CD4-positive, alpha-beta T cell (primary cell): ENCODE results near the gene G3BP1. TPM values are rescaled to one million over a fixed set of nuclear protein-coding genes. Genes with fewer than 3 reads are reported as not detected.
"Not testable (repeated sequence)": the region's sequence is repeated elsewhere in the genome, so short reads cannot be mapped to it uniquely, and the experiment has no call there.

Experiments used
- ATAC-seq: fragments of 200-7000 bp; cut with Tn5 transposase; one replicate; pipeline ENCODE4 v1.10.0; 2022; ENCODE audit warnings: mild to moderate bottlenecking; ENCODE audit not compliant: poor library complexity
- CTCF ChIA-PET: fragments of 350-600 bp; sonication (Branson Sonifier 250); formaldehyde crosslinking; loops from one replicate; lab custom pipeline; 2021; ENCODE audit warnings: antibody characterized with exemption, inconsistent platforms; lab: Charles Lee
- POLR2A ChIA-PET: fragments of 350-600 bp; sonication (Branson Sonifier 250); formaldehyde crosslinking; loops from one replicate; lab custom pipeline; 2021; ENCODE audit warnings: antibody characterized with exemption, inconsistent platforms; lab: Charles Lee
- DNase-seq, 14 experiments: peaks; one replicate each; pipeline ENCODE4 v3.0.0-alpha.2; 2013 to 2020; ENCODE audit warnings: mixed read lengths in 2 of 14
- H3K27ac ChIP-seq, 2 donors: one replicate each; pipeline versions ENCODE4 v1.5.1 to v1.7.0; 2013; ENCODE audit warnings: low read length in 2 of 2, low read depth in 1 of 2, mild to moderate bottlenecking in 1 of 2
- H3K27me3 ChIP-seq, 2 experiments: 1 replicate in 1 of 2; 2 replicates in 1 of 2; pipeline versions ENCODE4 v1.6.1 to v1.7.0; 2013; ENCODE audit warnings: low read length in 2 of 2, control low read depth in 1 of 2, mild to moderate bottlenecking in 1 of 2, moderate library complexity in 1 of 2; ENCODE audit not compliant: insufficient read depth in 2 of 2, control insufficient read depth in 1 of 2
- H3K36me3 ChIP-seq: one replicate; pipeline ENCODE4 v1.6.1; 2013; ENCODE audit warnings: low read length, control low read depth; ENCODE audit not compliant: insufficient read depth
- H3K4me1 ChIP-seq: one replicate; pipeline ENCODE4 v1.6.1; 2013; ENCODE audit warnings: low read length, control low read depth; ENCODE audit not compliant: insufficient read depth
- H3K4me3 ChIP-seq: one replicate; pipeline ENCODE4 v1.5.1; 2013; ENCODE audit warnings: mild to moderate bottlenecking, low read length, moderate library complexity
- H3K9me3 ChIP-seq, 2 experiments: 1 replicate in 1 of 2; 2 replicates in 1 of 2; pipeline versions ENCODE4 v1.6.1 to v1.7.0; 2013; ENCODE audit warnings: low read length in 2 of 2, mild to moderate bottlenecking in 2 of 2, control low read depth in 1 of 2, moderate library complexity in 1 of 2; ENCODE audit not compliant: control insufficient read depth in 1 of 2, insufficient read depth in 1 of 2
- H3K27ac Mint-ChIP-seq: one replicate; pipeline ENCODE4 v1.8.0; 2020; ENCODE audit warnings: mixed read lengths
- H3K27me3 Mint-ChIP-seq: one replicate; pipeline ENCODE4 v1.8.0; 2021; ENCODE audit warnings: mixed read lengths
- H3K36me3 Mint-ChIP-seq: one replicate; pipeline ENCODE4 v1.8.0; 2021; ENCODE audit warnings: low read depth, mixed read lengths
- H3K4me1 Mint-ChIP-seq: one replicate; pipeline ENCODE4 v1.8.0; 2021; ENCODE audit warnings: low read depth, mixed read lengths
- H3K4me3 Mint-ChIP-seq: one replicate; pipeline ENCODE4 v1.8.0; 2020; ENCODE audit warnings: mild to moderate bottlenecking, mixed read lengths
- H3K9me3 Mint-ChIP-seq: one replicate; pipeline ENCODE4 v1.8.0; 2020; ENCODE audit warnings: mixed read lengths
- intact Hi-C, 2 experiments: fragments of 100-400 bp; cut with DNase I in 1 of 2; cut with micrococcal nuclease in 1 of 2; formaldehyde crosslinking; loops; one replicate each; pipeline versions ENCODE4 v1.15.1 to v1.9.0; 2023 to 2025; cut with DNase I, micrococcal nuclease
- polyA plus RNA-seq, 2 donors: library from polyadenylated mRNA; unstranded; fragments of 120-200 nt; gene quantifications; one replicate each; pipeline ENCODE4 v1.2.1, GENCODE V29; 2013
- total RNA-seq, 174 experiments: library from RNA in 2 of 174; stranded (reverse) in 2 of 174; gene quantifications; one replicate each; pipeline ENCODE4 v1.2.3 and lab custom pipeline; 2021 to 2026
- TF ChIP-seq, protein P1 (sequence below): fragments of 200-600 bp; IDR thresholded peaks from one replicate; pipeline ENCODE4 v1.8.0; 2022; ENCODE audit warnings: antibody characterized with exemption, mild to moderate bottlenecking

Gene G3BP1
- 10 to 100 TPM; 82.3 to 83.9 TPM for total RNA-seq
- polyA plus RNA-seq (2013, experiment 1 of 2) = 73.9 TPM
- 83.9 TPM for polyA plus RNA-seq (2013, experiment 2 of 2)
- 180 to 1,487 (median 433) reads per million in 172 experiments for total RNA-seq (lab: John Stamatoyannopoulos, UW)

DNA sequence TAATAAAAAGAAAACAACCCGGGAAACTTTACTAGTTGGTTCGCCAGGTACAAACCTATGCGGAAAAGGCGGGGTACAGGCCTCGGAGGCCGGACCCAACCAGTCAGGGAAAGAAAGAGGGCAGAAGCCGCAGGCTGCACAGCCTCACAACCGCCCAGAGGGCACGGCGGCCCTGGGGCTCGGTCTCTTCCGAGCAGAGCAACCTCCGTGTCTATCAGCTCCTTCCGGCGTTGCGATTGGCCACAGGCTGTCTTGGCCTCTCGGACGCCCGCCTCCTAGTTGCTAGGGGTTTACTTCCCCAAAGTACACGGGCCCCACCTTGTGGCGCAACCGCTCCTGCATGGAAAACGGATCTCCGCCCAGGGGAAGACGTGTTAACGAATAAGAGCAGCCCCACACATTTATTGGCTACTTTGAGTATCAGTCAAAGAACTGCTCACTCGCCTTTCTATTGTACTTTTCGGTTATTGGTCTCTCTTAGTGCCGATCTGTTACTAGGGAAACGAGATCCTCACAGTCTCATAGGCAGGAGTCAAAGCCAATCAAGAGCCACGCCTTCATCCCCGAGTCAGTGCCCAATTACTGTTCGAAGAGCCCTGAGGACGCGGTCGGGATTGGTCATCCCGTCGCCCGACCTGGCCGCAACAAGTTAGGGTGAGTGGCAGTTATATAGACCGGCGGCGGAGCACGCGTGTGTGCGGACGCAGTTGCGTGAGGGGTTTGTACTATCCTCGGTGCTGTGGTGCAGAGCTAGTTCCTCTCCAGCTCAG, at the start of gene G3BP1:
TSS of gene G3BP1 (plus strand) at position 696 of the 770 bp plus-strand sequence. CDS start 14,667 bp downstream, outside the sequence.
- CTCF ChIA-PET = interaction anchor here (0.8 to 2.1 kb wide), 11 partner anchors 8 to 324 kb away, joined by 3 to 20 read pairs (median 6); partner anchors contain the start of genes ATOX1 and SLC36A1
- Mint-ChIP-seq H3K36me3 (peaks cover 23% of the 10 kb centered on the region), H3K4me3 (peak within 1 kb of the TSS; percentile 90), H3K4me1 (peaks cover 47% of the 10 kb centered on the region), H3K9me3 (no peaks in the 10 kb centered on the region), H3K27me3 (no peaks in the 10 kb centered on the region), H3K27ac (no peak within 1 kb of the TSS)
- POLR2A ChIA-PET = interaction anchor here (0.6 to 3.4 kb wide), 32 partner anchors 8 to 1811 kb away, joined by 3 to 160 read pairs (median 6); partner anchors contain the start of genes ATOX1, CD74, DCTN4 and GM2A
- intact Hi-C loops = loop anchor here (1.0 to 10.0 kb wide), 8 partner anchors 13 to 1414 kb away; partner anchors contain the start of genes ATOX1 (in 2 of the 2), TCOF1 (in 2 of the 2), CCDC69 (in 1 of the 2) and CD74 (in 1 of the 2)
- DNase-seq = peak; percentile 97 to 100 (median 99)
- peak; percentile 76 for ATAC-seq
- H3K36me3 ChIP-seq = no peaks in the 10 kb centered on the region
- H3K4me3 ChIP-seq = peak within 1 kb of the TSS; percentile 88
- H3K9me3 ChIP-seq = no peaks in the 10 kb centered on the region
- H3K27me3 ChIP-seq = no peaks in the 10 kb centered on the region
- TF ChIP-seq, protein P1, sequence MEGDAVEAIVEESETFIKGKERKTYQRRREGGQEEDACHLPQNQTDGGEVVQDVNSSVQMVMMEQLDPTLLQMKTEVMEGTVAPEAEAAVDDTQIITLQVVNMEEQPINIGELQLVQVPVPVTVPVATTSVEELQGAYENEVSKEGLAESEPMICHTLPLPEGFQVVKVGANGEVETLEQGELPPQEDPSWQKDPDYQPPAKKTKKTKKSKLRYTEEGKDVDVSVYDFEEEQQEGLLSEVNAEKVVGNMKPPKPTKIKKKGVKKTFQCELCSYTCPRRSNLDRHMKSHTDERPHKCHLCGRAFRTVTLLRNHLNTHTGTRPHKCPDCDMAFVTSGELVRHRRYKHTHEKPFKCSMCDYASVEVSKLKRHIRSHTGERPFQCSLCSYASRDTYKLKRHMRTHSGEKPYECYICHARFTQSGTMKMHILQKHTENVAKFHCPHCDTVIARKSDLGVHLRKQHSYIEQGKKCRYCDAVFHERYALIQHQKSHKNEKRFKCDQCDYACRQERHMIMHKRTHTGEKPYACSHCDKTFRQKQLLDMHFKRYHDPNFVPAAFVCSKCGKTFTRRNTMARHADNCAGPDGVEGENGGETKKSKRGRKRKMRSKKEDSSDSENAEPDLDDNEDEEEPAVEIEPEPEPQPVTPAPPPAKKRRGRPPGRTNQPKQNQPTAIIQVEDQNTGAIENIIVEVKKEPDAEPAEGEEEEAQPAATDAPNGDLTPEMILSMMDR = peak; percentile 45
- peak within 1 kb of the TSS; percentile 86 to 90 for H3K27ac ChIP-seq
- peaks cover 31% of the 10 kb centered on the region for H3K4me1 ChIP-seq

DNA sequence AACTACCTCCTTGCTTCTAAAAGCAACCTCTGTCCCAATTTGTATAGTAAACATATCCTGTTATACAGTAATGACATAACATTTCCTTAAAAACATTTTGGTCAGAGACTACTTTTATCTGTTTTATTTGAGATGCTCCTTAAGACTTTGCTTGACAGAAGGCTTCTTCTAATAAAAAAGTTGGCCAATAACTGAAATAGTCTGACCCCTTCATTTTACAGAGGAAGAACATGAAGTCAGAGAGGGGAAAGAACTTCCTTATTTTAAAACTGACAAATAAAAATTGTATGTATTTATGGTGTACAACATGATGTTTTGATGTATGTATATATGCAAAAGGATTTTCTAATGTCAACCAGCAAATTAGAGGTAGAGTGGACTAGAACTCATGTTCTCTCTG, 49.2 kb upstream of the G3BP1 start:
- no peak overlapping the region for H3K4me3 ChIP-seq
- Mint-ChIP-seq H3K27ac (no peak overlapping the region), H3K27me3 (no peaks in the 10 kb centered on the region), H3K4me1 (no peaks in the 10 kb centered on the region), H3K36me3 (peaks cover under 1% of the 10 kb centered on the region), H3K4me3 (no peak overlapping the region), H3K9me3 (no peaks in the 10 kb centered on the region)
- no peaks in the 10 kb centered on the region for H3K36me3 ChIP-seq
- ATAC-seq = no peak
- TF ChIP-seq, protein P1 = no peak
- ChIA-PET POLR2A (no interaction called here), CTCF (no interaction called here)
- no peaks in the 10 kb centered on the region for H3K27me3 ChIP-seq
- no peak for DNase-seq
- no peak overlapping the region for H3K27ac ChIP-seq
- H3K4me1 ChIP-seq = no peaks in the 10 kb centered on the region
- H3K9me3 ChIP-seq = no peaks in the 10 kb centered on the region
- intact Hi-C loops = no loop called here

DNA sequence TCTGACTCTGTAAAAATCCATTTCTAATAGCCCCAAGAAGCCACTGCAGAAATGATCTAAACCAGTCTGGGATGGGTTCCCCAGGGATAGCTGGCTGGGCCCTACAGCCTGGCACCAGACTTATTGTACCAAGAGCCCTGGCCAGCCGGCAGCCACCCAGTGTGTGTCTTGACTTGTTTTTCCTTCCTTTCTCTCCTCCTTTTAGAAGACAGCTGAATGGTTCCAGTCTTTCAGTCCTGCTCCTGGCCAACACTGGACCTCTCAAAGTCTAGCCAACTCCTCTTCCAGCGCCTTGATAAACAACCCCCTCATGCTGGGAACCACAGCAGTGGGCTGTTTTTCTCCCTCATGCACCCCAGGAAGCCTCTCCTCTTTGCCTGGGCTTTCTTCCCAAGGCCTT, 47.4 kb upstream of the G3BP1 start:
- peaks cover 11% of the 10 kb centered on the region for H3K36me3 Mint-ChIP-seq
- ChIA-PET POLR2A (no interaction called here), CTCF (no interaction called here)
- H3K4me3 Mint-ChIP-seq = no peak overlapping the region
- Histone ChIP-seq H3K9me3 (peaks cover 0 to 5% of the 10 kb centered on the region in 2 experiments), H3K4me3 (no peak overlapping the region), H3K27me3 (no peaks in the 10 kb centered on the region), H3K36me3 (no peaks in the 10 kb centered on the region), H3K27ac (no peak overlapping the region), H3K4me1 (no peaks in the 10 kb centered on the region)
- ATAC-seq = no peak
- H3K27ac Mint-ChIP-seq = no peak overlapping the region
- no peak for DNase-seq
- intact Hi-C loops = no loop called here
- TF ChIP-seq, protein P1 = no peak
- no peaks in the 10 kb centered on the region for H3K9me3 Mint-ChIP-seq
- H3K27me3 Mint-ChIP-seq = no peaks in the 10 kb centered on the region
- H3K4me1 Mint-ChIP-seq = no peaks in the 10 kb centered on the region

DNA sequence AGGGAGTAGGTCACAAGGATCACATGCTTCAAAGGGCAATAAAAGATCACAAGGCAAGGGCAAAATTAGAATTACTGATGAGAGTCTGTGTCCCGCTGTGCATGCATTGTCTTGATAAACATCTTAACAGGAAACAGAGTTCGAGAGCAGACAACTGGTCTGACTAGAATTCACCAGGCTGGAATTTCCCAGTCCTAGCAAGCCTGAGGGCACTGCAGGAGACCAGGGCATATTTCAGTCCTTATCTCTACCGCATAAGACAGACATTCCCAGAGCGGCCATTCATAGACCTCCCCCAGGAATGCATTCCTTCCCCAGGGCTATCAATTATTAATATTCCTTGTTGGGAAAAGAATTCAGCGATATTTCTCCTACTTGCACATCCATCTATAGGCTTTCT, 42.2 kb upstream of the G3BP1 start:
- H3K4me3 ChIP-seq, H3K27ac Mint-ChIP-seq, H3K27ac ChIP-seq, H3K27me3 Mint-ChIP-seq, H3K9me3 Mint-ChIP-seq, intact Hi-C loops, ATAC-seq, H3K9me3 ChIP-seq, DNase-seq, H3K27me3 ChIP-seq, H3K4me3 Mint-ChIP-seq, H3K36me3 ChIP-seq, H3K4me1 ChIP-seq, H3K4me1 Mint-ChIP-seq, CTCF ChIA-PET, POLR2A ChIA-PET: not testable (repeated sequence)
- peaks cover 39% of the 10 kb centered on the region for H3K36me3 Mint-ChIP-seq
